HG02973 (cell line): Measurements from ENCODE around the gene CTNNBL1.

Experiments used
- ATAC-seq: cut with Tn5 transposase; IDR thresholded peaks from one replicate; pipeline ENCODE4 v1.9.1; 2021; ENCODE audit warnings: moderate library complexity; ENCODE audit not compliant: unreplicated experiment

The CTNNBL1 gene

GRCh38 chr20:37913567-37914366 lies 219.9 kb downstream of the CTNNBL1 start:
- no peak for ATAC-seq

- no peak for ATAC-seq
Measured at GRCh38 chr20:37914367-37914671, 220.5 kb downstream of the CTNNBL1 start.

GRCh38 chr20:37914672-37915433 lies 221.0 kb downstream of the CTNNBL1 start:
- no peak for ATAC-seq

GRCh38 chr20:37915434-37915787 lies 221.6 kb downstream of the CTNNBL1 start:
- no peak for ATAC-seq

- no peak for ATAC-seq
Measured at GRCh38 chr20:37915800-37916570, 222.2 kb downstream of the CTNNBL1 start.

GRCh38 chr20:37917461-37917860 lies 223.6 kb downstream of the CTNNBL1 start:
- no peak for ATAC-seq

GRCh38 chr20:37918035-37918434 lies 224.2 kb downstream of the CTNNBL1 start:
- ATAC-seq, result no peak

- no peak for ATAC-seq
Measured at GRCh38 chr20:37919389-37920040, 225.7 kb downstream of the CTNNBL1 start.

GRCh38 chr20:37920270-37920669 lies 226.4 kb downstream of the CTNNBL1 start:
- ATAC-seq, result no peak

GRCh38 chr20:37920679-37921322 lies 227.0 kb downstream of the CTNNBL1 start:
- no peak for ATAC-seq

GRCh38 chr20:37921341-37921929 lies 227.6 kb downstream of the CTNNBL1 start:
- ATAC-seq, result peak; percentile 64
